H9 (cell line): Measurements from ENCODE around the gene KIAA0753. TPM values are rescaled to one million over a fixed set of nuclear protein-coding genes. Genes with fewer than 3 reads are reported as not detected.

Experiments used
- DNase-seq: peaks from one replicate; pipeline ENCODE4 v3.0.0-alpha.2; 2017
- H2AFZ ChIP-seq: one replicate; pipeline ENCODE4 v1.6.1; 2013; ENCODE audit warnings: mild to moderate bottlenecking, low read length, control low read depth, moderate library complexity
- H2AK5ac ChIP-seq: 2 replicates; pipeline ENCODE4 v1.6.1; 2013; ENCODE audit warnings: low read length, control low read depth, mixed read lengths; ENCODE audit not compliant: insufficient read length
- H2BK120ac ChIP-seq: one replicate; pipeline ENCODE4 v1.6.1; 2013; ENCODE audit warnings: low read depth, mild to moderate bottlenecking, low read length, control low read depth, inconsistent platforms; ENCODE audit not compliant: poor library complexity, severe bottlenecking
- H2BK12ac ChIP-seq: 2 replicates; pipeline ENCODE4 v1.6.1; 2013; ENCODE audit warnings: low read length, control low read depth, mixed read lengths, low read depth; ENCODE audit not compliant: insufficient read length
- H2BK15ac ChIP-seq: 2 replicates; pipeline ENCODE4 v1.6.1; 2013; ENCODE audit warnings: low read depth, low read length, control low read depth
- H2BK20ac ChIP-seq: one replicate; pipeline ENCODE4 v1.6.1; 2013; ENCODE audit warnings: low read depth, mild to moderate bottlenecking, low read length, control low read depth, inconsistent platforms; ENCODE audit not compliant: poor library complexity, severe bottlenecking
- H2BK5ac ChIP-seq: 2 replicates; pipeline ENCODE4 v1.6.1; 2013; ENCODE audit warnings: low read length, control low read depth, mixed read lengths; ENCODE audit not compliant: insufficient read length
- H3K14ac ChIP-seq: 2 replicates; pipeline ENCODE4 v1.6.1; 2013; ENCODE audit warnings: low read length, control low read depth; ENCODE audit not compliant: insufficient read depth
- H3K18ac ChIP-seq: 2 replicates; pipeline ENCODE4 v1.6.1; 2013; ENCODE audit warnings: low read depth, mild to moderate bottlenecking, mixed read lengths, low read length, control low read depth; ENCODE audit not compliant: insufficient read length
- H3K23ac ChIP-seq: 2 replicates; pipeline ENCODE4 v1.6.1; 2013; ENCODE audit warnings: low read length, control low read depth, mixed read lengths, low read depth; ENCODE audit not compliant: insufficient read length
- H3K23me2 ChIP-seq: 2 replicates; pipeline ENCODE4 v1.6.1; 2013; ENCODE audit warnings: low read depth, mild to moderate bottlenecking, mixed read lengths, low read length, control low read depth; ENCODE audit not compliant: insufficient read length, poor library complexity, severe bottlenecking
- H3K27ac ChIP-seq: 2 replicates; pipeline ENCODE4 v1.5.1; 2013; ENCODE audit warnings: low read length, control low read depth, mixed read lengths, low read depth; ENCODE audit not compliant: insufficient read length
- H3K27me3 ChIP-seq: 2 replicates; pipeline ENCODE4 v1.6.1; 2013; ENCODE audit warnings: low read length, control low read depth, inconsistent platforms; ENCODE audit not compliant: insufficient read depth
- H3K4ac ChIP-seq: 2 replicates; pipeline ENCODE4 v1.6.1; 2013; ENCODE audit warnings: low read depth, mild to moderate bottlenecking, control low read depth, inconsistent platforms, low read length, moderate library complexity
- H3K4me1 ChIP-seq: 2 replicates; pipeline ENCODE4 v1.6.1; 2013; ENCODE audit warnings: low read length, control low read depth, inconsistent platforms; ENCODE audit not compliant: insufficient read depth
- H3K4me2 ChIP-seq: 2 replicates; pipeline ENCODE4 v1.6.1; 2013; ENCODE audit warnings: low read length, control low read depth, mixed read lengths; ENCODE audit not compliant: insufficient read length, insufficient read depth
- H3K56ac ChIP-seq: 2 replicates; pipeline ENCODE4 v1.6.1; 2013; ENCODE audit warnings: low read depth, mild to moderate bottlenecking, mixed read lengths, low read length, control low read depth; ENCODE audit not compliant: insufficient read length
- H3K79me1 ChIP-seq: 2 replicates; pipeline ENCODE4 v1.6.1; 2013; ENCODE audit warnings: low read depth, mild to moderate bottlenecking, moderate library complexity, low read length, control low read depth, inconsistent platforms; ENCODE audit not compliant: insufficient read depth, poor library complexity, severe bottlenecking
- H3K79me2 ChIP-seq: 2 replicates; pipeline ENCODE4 v1.6.1; 2013; ENCODE audit warnings: low read length, control low read depth, inconsistent platforms; ENCODE audit not compliant: insufficient read depth
- H3K9ac ChIP-seq: 2 replicates; pipeline ENCODE4 v1.6.1; 2013; ENCODE audit warnings: low read length, control low read depth, mixed read lengths; ENCODE audit not compliant: insufficient read length; ENCODE audit errors: extremely low read depth
- H3K9me3 ChIP-seq: one replicate; pipeline ENCODE4 v1.6.1; 2013; ENCODE audit warnings: low read depth, low read length, inconsistent platforms; ENCODE audit not compliant: control insufficient read depth
- H3T11ph ChIP-seq: one replicate; pipeline ENCODE4 v1.6.1; 2013; ENCODE audit warnings: mild to moderate bottlenecking, low read length, control low read depth, inconsistent platforms
- H4K20me1 ChIP-seq: one replicate; pipeline ENCODE4 v1.6.1; 2013; ENCODE audit not compliant: control insufficient read depth, insufficient read length, insufficient read depth
- H4K5ac ChIP-seq: 2 replicates; pipeline ENCODE4 v1.6.1; 2013; ENCODE audit warnings: low read depth, mild to moderate bottlenecking, mixed read lengths, low read length, control low read depth; ENCODE audit not compliant: insufficient read length
- H4K8ac ChIP-seq: replicated peaks from 2 replicates; pipeline ENCODE4 v1.6.1; 2013; ENCODE audit warnings: low read length, control low read depth, mixed read lengths, low read depth; ENCODE audit not compliant: insufficient read length
- H4K91ac ChIP-seq: 2 replicates; pipeline ENCODE4 v1.6.1; 2013; ENCODE audit warnings: low read depth, mild to moderate bottlenecking, moderate library complexity, mixed read lengths, low read length, control low read depth; ENCODE audit not compliant: insufficient read length
- H3K27ac Mint-ChIP-seq, 3 experiments: 2 replicates in 2 of 3; 3 replicates in 1 of 3; pipeline ENCODE4 v1.8.0; 2020 to 2021; ENCODE audit warnings: mixed read lengths in 3 of 3, mild to moderate bottlenecking in 1 of 3, moderate library complexity in 1 of 3
- H3K27me3 Mint-ChIP-seq: 2 replicates; pipeline ENCODE4 v1.8.0; 2021; ENCODE audit warnings: low read depth, mild to moderate bottlenecking, moderate library complexity, mixed read lengths
- H3K36me3 Mint-ChIP-seq, 3 experiments: 2 replicates in 2 of 3; 3 replicates in 1 of 3; pipeline ENCODE4 v1.8.0; 2020 to 2021; ENCODE audit warnings: low read depth in 3 of 3, mixed read lengths in 3 of 3; ENCODE audit not compliant: insufficient read depth in 1 of 3
- H3K4me1 Mint-ChIP-seq, 2 experiments: 2 replicates each; pipeline ENCODE4 v1.8.0; 2020; ENCODE audit warnings: mixed read lengths in 2 of 2
- H3K4me3 Mint-ChIP-seq, 2 experiments: 2 replicates in 1 of 2; 3 replicates in 1 of 2; pipeline ENCODE4 v1.8.0; 2020 to 2021; ENCODE audit warnings: mild to moderate bottlenecking in 2 of 2, mixed read lengths in 2 of 2, moderate library complexity in 1 of 2
- H3K9me3 Mint-ChIP-seq, 2 experiments: 2 replicates in 1 of 2; 3 replicates in 1 of 2; pipeline ENCODE4 v1.8.0; 2020; ENCODE audit warnings: mild to moderate bottlenecking in 2 of 2, mixed read lengths in 2 of 2, moderate library complexity in 1 of 2
- WGBS: extraction: QIAGEN DNeasy Blood & Tissue Kit; methylation state at CpG from one replicate; pipeline ENCODE4 v1.1.7; 2013; ENCODE audit warnings: missing lambda C conversion rate, low lambda C conversion rate, mixed read lengths; ENCODE audit not compliant: insufficient read length; ENCODE audit errors: extremely low coverage; 5-methylcytosine and 5-hydroxymethylcytosine counted together
- total RNA-seq: library from RNA; stranded (reverse); gene quantifications from 2 replicates; pipeline ENCODE4 v1.2.1, GENCODE V29; 2021
- TF ChIP-seq, protein P1 (sequence below): fragments of 200-600 bp; sonication (generic); conservative IDR thresholded peaks from 3 replicates; pipeline ENCODE4 v1.8.0; 2021; ENCODE audit warnings: antibody characterized with exemption, mild to moderate bottlenecking

KIAA0753 gene
- total RNA-seq, 1 experiment from 2014 or later = 37.2 TPM

DNA sequence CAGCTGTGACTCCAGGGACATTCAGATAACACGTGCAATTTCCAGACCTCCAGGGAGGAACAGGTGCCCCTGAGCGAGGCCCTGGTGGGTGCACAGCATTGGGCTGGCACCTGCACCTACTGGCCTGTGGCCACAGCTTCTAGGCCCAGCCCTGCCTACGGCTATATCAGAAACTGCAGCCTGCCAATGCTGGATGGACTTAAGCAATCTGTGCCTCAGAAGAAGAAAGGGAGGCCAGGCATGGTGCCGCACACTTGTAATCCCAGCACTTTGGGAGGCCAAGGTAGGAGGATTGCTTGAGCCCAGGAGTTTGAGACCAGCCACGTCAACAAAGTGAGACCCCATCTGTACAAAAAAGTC lies 96.5 kb downstream of the KIAA0753 start:
- H2BK12ac ChIP-seq = no peak overlapping the region
- H3K56ac ChIP-seq = no peak overlapping the region
- no peak overlapping the region for H3K4ac ChIP-seq
- WGBS = no CpG with 5 or more reads among the region's 5 CpGs
- H3K9me3 Mint-ChIP-seq = peaks cover 3 to 5% of the 10 kb centered on the region in 2 experiments; a peak in 3 of 5 replicates
- TF ChIP-seq, protein P1, sequence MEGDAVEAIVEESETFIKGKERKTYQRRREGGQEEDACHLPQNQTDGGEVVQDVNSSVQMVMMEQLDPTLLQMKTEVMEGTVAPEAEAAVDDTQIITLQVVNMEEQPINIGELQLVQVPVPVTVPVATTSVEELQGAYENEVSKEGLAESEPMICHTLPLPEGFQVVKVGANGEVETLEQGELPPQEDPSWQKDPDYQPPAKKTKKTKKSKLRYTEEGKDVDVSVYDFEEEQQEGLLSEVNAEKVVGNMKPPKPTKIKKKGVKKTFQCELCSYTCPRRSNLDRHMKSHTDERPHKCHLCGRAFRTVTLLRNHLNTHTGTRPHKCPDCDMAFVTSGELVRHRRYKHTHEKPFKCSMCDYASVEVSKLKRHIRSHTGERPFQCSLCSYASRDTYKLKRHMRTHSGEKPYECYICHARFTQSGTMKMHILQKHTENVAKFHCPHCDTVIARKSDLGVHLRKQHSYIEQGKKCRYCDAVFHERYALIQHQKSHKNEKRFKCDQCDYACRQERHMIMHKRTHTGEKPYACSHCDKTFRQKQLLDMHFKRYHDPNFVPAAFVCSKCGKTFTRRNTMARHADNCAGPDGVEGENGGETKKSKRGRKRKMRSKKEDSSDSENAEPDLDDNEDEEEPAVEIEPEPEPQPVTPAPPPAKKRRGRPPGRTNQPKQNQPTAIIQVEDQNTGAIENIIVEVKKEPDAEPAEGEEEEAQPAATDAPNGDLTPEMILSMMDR = no peak
- no peak overlapping the region for H2BK15ac ChIP-seq
- H3K9me3 ChIP-seq = no peaks in the 10 kb centered on the region
- no peaks in the 10 kb centered on the region for H3K27me3 ChIP-seq
- H4K5ac ChIP-seq = no peak overlapping the region
- no peak overlapping the region for H4K91ac ChIP-seq
- no peaks in the 10 kb centered on the region for H3K79me1 ChIP-seq
- no peak overlapping the region for H3T11ph ChIP-seq
- no peak overlapping the region for H4K8ac ChIP-seq
- H3K4me3 Mint-ChIP-seq = no peak overlapping the region
- H2AFZ ChIP-seq = no peak overlapping the region
- H2BK5ac ChIP-seq = no peak overlapping the region
- no peak overlapping the region for H3K9ac ChIP-seq
- no peak for DNase-seq
- no peak overlapping the region for H3K27ac Mint-ChIP-seq
- H3K23ac ChIP-seq = no peak overlapping the region
- no peak overlapping the region for H2BK120ac ChIP-seq
- no peaks in the 10 kb centered on the region for H4K20me1 ChIP-seq
- no peak overlapping the region for H2BK20ac ChIP-seq
- no peak overlapping the region for H3K14ac ChIP-seq
- no peak overlapping the region for H2AK5ac ChIP-seq
- H3K4me1 ChIP-seq = no peaks in the 10 kb centered on the region
- H3K4me2 ChIP-seq = no peak overlapping the region
- peaks cover 2% of the 10 kb centered on the region for H3K27me3 Mint-ChIP-seq
- H3K79me2 ChIP-seq = no peaks in the 10 kb centered on the region
- H3K23me2 ChIP-seq = no peaks in the 10 kb centered on the region
- H3K27ac ChIP-seq = no peak overlapping the region
- H3K36me3 Mint-ChIP-seq = 0 out of 7 replicates have a peak, but pooled peaks cover 0 to 2% (median 0%) of the 10 kb centered on the region in 3 experiments
- H3K4me1 Mint-ChIP-seq = peaks cover 46 to 47% of the 10 kb centered on the region in 2 experiments
- no peak overlapping the region for H3K18ac ChIP-seq
